BE2C (cell line): ENCODE data around the gene INPP5A.

Experiments used
- DNase-seq: peaks from one replicate; pipeline ENCODE4 v3.0.0-alpha.2; 2020
- H3K27me3 ChIP-seq: fragments of 250-450 bp; sonication (Bioruptor Pico); 2 replicates; pipeline ENCODE4 v1.5.1; 2020; ENCODE audit warnings: mild to moderate bottlenecking
- H3K36me3 ChIP-seq: fragments of 250-450 bp; sonication (Bioruptor Pico); 2 replicates; pipeline ENCODE4 v1.5.1; 2020; ENCODE audit warnings: mild to moderate bottlenecking
- H3K4me1 ChIP-seq: fragments of 250-450 bp; sonication (Bioruptor Pico); 2 replicates; pipeline ENCODE4 v1.5.1; 2020
- H3K4me3 ChIP-seq: 2 replicates; pipeline ENCODE4 v1.5.1; 2011; ENCODE audit warnings: low read depth, low read length
- H3K9me3 ChIP-seq: fragments of 250-450 bp; sonication (Bioruptor Pico); 2 replicates; pipeline ENCODE4 v1.5.1; 2020
- CTCF ChIP-seq: IDR thresholded peaks from 2 replicates; pipeline ENCODE4 v1.5.1; 2012; ENCODE audit warnings: mild to moderate bottlenecking, low read depth, low read length

The INPP5A gene

DNA sequence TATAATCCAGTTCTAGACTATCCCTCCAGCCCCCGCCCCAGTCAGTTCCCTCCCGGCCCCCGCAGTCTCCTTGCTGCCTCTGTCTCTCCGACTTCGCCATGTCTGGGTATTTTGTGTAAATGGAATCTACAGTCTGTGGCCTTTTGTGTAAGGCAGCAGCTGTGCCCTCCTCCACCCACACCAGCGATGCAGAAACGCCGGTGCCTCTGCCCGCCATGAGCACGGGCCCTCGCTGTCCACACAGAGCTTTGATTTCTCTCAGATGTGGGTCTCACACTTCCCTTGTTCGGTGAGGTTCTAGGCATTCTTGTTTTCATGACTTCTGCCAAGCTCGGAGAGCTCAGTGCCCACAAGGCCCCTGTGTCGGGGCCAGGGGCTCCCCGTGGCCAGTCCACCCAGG lies 210.5 kb downstream of the INPP5A start:
- H3K9me3 ChIP-seq, result no peaks in the 10 kb centered on the region
- no peak for TF ChIP-seq CTCF
- H3K4me1 ChIP-seq, result no peaks in the 10 kb centered on the region
- H3K27me3 ChIP-seq, result no peaks in the 10 kb centered on the region
- DNase-seq, result no peak
- no peak overlapping the region for H3K4me3 ChIP-seq
- H3K36me3 ChIP-seq, result no peaks in the 10 kb centered on the region

GRCh38 chr10:132748545-132749370 lies 211.2 kb downstream of the INPP5A start:
- no peaks in the 10 kb centered on the region for H3K4me1 ChIP-seq
- H3K36me3 ChIP-seq, result no peaks in the 10 kb centered on the region
- TF ChIP-seq CTCF, result no peak
- no peak overlapping the region for H3K4me3 ChIP-seq
- DNase-seq, result no peak
- H3K27me3 ChIP-seq, result no peaks in the 10 kb centered on the region
- H3K9me3 ChIP-seq, result no peaks in the 10 kb centered on the region

DNA sequence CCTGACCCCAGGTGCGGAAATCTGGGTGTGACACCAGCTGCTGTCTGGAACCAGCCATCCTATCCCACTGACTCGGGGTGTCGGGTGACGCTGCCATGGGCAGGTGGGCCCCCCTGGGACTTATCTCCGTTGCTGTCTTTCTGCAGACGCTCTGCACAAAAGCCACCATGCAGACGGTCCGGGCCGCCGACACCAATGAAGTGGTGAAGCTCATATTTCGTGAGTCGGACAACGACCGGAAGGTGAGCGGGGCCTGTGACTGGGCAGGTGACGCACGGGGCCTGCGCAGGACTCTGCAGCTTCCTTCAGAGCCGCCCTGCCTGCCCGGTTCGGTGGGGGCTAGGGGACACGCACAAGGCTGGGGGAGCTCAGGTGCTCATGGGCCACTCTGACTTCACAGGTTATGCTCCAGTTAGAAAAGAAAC lies 211.8 kb downstream of the INPP5A start:
- Histone ChIP-seq H3K36me3 (no peaks in the 10 kb centered on the region), H3K27me3 (no peaks in the 10 kb centered on the region), H3K4me3 (no peak overlapping the region), H3K9me3 (no peaks in the 10 kb centered on the region), H3K4me1 (no peaks in the 10 kb centered on the region)
- TF ChIP-seq CTCF, result no peak
- no peak for DNase-seq

DNA sequence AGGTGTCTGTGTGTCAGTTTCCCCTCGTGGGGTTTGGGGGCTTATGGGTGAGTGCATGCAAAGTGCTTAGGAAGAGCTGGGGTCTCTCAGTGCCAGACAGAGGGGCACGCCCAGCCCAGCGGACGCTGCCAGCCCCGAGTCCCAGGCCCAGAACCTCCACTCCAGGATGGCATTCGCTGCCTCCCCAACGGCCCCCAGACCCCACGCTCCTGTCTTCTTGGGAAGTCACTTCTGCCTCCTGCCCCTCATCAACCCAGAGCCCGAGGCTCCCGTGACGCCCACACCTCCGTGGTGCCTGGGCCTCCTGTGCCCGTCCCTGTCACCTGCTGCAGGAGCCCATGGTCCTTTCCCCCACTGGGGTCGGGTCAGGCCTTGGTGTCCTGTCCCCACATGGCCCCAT lies 213.3 kb downstream of the INPP5A start:
- no peak for TF ChIP-seq CTCF
- Histone ChIP-seq H3K4me3 (no peak overlapping the region), H3K27me3 (no peaks in the 10 kb centered on the region), H3K4me1 (no peaks in the 10 kb centered on the region), H3K9me3 (no peaks in the 10 kb centered on the region), H3K36me3 (no peaks in the 10 kb centered on the region)
- no peak for DNase-seq

DNA sequence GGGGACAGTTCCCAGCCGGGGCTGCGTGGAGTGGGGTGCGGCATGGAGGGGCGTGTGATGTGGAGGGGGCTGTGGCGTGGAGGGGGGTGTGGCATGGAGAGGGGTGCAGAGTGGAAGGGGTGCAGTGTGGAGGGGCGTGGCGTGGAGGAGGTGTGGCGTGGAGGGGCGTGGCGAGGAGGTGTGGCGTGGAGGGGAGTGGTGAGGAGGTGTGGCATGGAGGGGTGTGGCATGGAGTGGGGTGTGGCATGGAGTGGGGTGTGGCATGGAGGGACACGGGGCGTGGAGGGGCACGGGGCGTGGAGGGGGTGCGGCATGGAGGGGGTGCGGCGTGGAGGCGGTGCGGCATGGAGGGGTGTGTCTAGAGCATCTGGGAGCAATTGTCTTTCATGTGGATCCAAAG lies 214.8 kb downstream of the INPP5A start:
- Histone ChIP-seq H3K4me3 (no peak overlapping the region), H3K27me3 (no peaks in the 10 kb centered on the region), H3K36me3 (no peaks in the 10 kb centered on the region), H3K4me1 (no peaks in the 10 kb centered on the region), H3K9me3 (no peaks in the 10 kb centered on the region)
- TF ChIP-seq CTCF, result no peak
- DNase-seq, result no peak

DNA sequence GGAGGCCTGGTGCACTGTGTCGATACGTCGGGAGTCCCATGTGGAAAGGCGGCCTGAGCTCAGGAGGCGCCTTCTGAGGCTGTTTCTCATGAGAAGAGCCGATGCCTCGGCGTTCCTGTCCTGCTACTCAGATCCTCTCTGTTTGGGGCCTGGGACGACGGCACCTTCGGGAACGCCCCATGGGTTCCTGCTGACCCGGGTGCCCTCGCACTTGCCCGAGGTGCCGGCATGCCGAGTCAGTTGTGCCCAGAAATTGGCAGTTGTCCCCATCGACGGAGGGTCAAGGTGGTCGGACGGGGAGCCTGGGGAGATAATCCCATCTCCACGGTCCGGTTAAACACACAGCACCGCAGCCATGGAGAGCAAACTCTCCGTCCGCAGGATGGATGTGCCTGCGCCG lies 215.4 kb downstream of the INPP5A start:
- no peaks in the 10 kb centered on the region for H3K4me1 ChIP-seq
- H3K36me3 ChIP-seq, result no peaks in the 10 kb centered on the region
- no peaks in the 10 kb centered on the region for H3K27me3 ChIP-seq
- TF ChIP-seq CTCF, result no peak
- H3K9me3 ChIP-seq, result no peaks in the 10 kb centered on the region
- no peak overlapping the region for H3K4me3 ChIP-seq
- DNase-seq, result no peak
